GM12878 (cell line): Measurements from ENCODE around the gene TTYH1.

Experiments used
- CBX3 ChIP-seq: fragments of 200-600 bp; sonication (generic); IDR thresholded peaks from 2 replicates; pipeline ENCODE4 v1.6.1; 2016; ENCODE audit warnings: low read depth, borderline replicate concordance
- CREB1 ChIP-seq: IDR thresholded peaks from 2 replicates; pipeline ENCODE4 v1.6.1; 2012; ENCODE audit warnings: low read depth, mild to moderate bottlenecking, inconsistent platforms
- TF ChIP-seq, protein P1 (sequence below), 3 experiments: IDR thresholded peaks in 2 of 3; conservative IDR thresholded peaks in 1 of 3; 2 replicates each; pipeline ENCODE4 v1.5.1; 2011; ENCODE audit warnings: low read depth in 3 of 3, low read length in 3 of 3, mild to moderate bottlenecking in 3 of 3, control low read depth in 2 of 3, moderate library complexity in 2 of 3, inconsistent platforms in 1 of 3, mixed read lengths in 1 of 3; ENCODE audit not compliant: control insufficient read depth in 2 of 3, insufficient read depth in 1 of 3; ENCODE audit errors: extremely low read depth in 1 of 3
- TF ChIP-seq, protein P2 (sequence below): fragments of 150-350 bp; IDR thresholded peaks from 2 replicates; pipeline ENCODE4 v1.6.1; 2016; ENCODE audit warnings: low read depth, low read length

DNA sequence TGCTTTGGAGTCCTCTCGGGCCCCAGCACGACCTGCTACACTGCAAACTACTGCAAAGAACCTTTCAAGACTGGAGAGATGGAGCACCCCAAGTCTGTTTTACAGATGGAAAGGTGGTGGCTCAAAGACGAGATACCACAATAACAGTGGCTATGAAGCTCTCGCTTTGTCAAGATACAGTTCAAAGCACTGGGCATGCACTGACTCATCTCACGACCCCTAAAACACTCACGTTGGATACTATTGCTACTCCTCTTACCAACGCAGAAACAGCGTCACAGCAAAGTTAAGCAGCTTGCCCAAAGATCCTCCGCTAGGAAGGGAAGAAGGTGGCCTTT lies 26.5 kb upstream of the TTYH1 start:
- peak; percentile 28; the same call in 1 of the 2 replicates for TF ChIP-seq CREB1
- TF ChIP-seq, protein P1, sequence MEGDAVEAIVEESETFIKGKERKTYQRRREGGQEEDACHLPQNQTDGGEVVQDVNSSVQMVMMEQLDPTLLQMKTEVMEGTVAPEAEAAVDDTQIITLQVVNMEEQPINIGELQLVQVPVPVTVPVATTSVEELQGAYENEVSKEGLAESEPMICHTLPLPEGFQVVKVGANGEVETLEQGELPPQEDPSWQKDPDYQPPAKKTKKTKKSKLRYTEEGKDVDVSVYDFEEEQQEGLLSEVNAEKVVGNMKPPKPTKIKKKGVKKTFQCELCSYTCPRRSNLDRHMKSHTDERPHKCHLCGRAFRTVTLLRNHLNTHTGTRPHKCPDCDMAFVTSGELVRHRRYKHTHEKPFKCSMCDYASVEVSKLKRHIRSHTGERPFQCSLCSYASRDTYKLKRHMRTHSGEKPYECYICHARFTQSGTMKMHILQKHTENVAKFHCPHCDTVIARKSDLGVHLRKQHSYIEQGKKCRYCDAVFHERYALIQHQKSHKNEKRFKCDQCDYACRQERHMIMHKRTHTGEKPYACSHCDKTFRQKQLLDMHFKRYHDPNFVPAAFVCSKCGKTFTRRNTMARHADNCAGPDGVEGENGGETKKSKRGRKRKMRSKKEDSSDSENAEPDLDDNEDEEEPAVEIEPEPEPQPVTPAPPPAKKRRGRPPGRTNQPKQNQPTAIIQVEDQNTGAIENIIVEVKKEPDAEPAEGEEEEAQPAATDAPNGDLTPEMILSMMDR (IDR thresholded peaks at IDR 0.05 in 2 of 3, conservative IDR thresholded peaks at IDR 0.05 in 1 of 3; ENCODE audit: control insufficient read depth in 2 of 3, extremely low read depth in 1 of 3, insufficient read depth in 1 of 3, low read depth in 3 of 3, low read length in 3 of 3), result no peak
- no peak for TF ChIP-seq CBX3
- TF ChIP-seq, protein P2, sequence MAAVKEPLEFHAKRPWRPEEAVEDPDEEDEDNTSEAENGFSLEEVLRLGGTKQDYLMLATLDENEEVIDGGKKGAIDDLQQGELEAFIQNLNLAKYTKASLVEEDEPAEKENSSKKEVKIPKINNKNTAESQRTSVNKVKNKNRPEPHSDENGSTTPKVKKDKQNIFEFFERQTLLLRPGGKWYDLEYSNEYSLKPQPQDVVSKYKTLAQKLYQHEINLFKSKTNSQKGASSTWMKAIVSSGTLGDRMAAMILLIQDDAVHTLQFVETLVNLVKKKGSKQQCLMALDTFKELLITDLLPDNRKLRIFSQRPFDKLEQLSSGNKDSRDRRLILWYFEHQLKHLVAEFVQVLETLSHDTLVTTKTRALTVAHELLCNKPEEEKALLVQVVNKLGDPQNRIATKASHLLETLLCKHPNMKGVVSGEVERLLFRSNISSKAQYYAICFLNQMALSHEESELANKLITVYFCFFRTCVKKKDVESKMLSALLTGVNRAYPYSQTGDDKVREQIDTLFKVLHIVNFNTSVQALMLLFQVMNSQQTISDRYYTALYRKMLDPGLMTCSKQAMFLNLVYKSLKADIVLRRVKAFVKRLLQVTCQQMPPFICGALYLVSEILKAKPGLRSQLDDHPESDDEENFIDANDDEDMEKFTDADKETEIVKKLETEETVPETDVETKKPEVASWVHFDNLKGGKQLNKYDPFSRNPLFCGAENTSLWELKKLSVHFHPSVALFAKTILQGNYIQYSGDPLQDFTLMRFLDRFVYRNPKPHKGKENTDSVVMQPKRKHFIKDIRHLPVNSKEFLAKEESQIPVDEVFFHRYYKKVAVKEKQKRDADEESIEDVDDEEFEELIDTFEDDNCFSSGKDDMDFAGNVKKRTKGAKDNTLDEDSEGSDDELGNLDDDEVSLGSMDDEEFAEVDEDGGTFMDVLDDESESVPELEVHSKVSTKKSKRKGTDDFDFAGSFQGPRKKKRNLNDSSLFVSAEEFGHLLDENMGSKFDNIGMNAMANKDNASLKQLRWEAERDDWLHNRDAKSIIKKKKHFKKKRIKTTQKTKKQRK, result no peak
